ENCODE measurements around the gene ARL6IP4. TPM values are rescaled to one million over a fixed set of nuclear protein-coding genes. Genes with fewer than 3 reads are reported as not detected.

The ARL6IP4 gene
- total and polyA plus RNA-seq, 2 of the 4 experiments (the other 2 are of a cell fraction) = 161 to 254 TPM

DNA sequence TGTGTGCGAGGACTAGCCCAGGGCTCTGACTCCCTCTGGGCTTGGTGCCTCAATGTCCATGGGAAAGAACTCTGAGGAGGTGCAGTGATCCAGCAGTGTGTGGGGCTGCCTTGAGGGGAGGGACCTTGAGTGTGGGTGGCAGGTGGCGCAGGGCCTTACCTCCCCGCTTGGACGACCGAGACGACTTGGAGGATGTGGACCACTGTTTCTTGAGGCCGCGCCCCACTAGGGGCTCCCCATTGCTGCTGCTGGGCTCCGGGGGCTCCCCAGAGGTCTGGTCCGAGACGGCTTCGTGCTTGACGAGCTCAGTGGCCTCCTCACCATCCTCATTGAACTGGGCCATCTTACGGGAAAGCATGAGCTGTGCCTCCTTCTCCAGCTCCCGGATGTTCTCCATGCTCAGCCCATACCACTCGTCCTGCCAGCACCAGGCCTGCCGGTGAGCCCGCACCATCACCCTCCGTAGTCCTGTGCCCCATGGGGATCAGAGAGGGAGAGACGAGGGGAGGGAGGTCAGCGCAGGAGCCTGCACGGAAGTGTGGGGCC, 24.7 kb downstream of the ARL6IP4 start:
- H3K9me3 ChIP-seq (ENCODE audit: control insufficient read depth, insufficient read depth, low read length) = no peaks in the 10 kb centered on the region
- 94% methylated on average over 8 of the region's 22 CpGs; no CpG with 5 or more reads in 1 of the 2 experiments for WGBS, 2 experiments (ENCODE audit: extremely low coverage in 2 of 2, insufficient read length in 1 of 2)
- H3K27me3 ChIP-seq (ENCODE audit: control insufficient read depth, insufficient read depth, low read length) = no peaks in the 10 kb centered on the region
- no peak overlapping the region for H3K56ac ChIP-seq (ENCODE audit: extremely low read depth, insufficient read depth, low read length)
- intact Hi-C loops (cut with micrococcal nuclease) (no loop called here), dilution Hi-C loops (cut with HindIII; ENCODE audit: low sequenced_read_pairs, unreplicated experiment) (no loop called here), in situ Hi-C loops (cut with MboI; ENCODE audit: low sequenced_read_pairs) (no loop called here)
- no peak overlapping the region for H2BK15ac ChIP-seq (ENCODE audit: low read depth, low read length)
- H3K4me3 ChIP-seq (ENCODE audit: insufficient read depth, low read depth, low read length) = no peak overlapping the region
- peaks cover 28% of the 10 kb centered on the region; the same call in 1 of the 2 replicates for H3K36me3 ChIP-seq (ENCODE audit: control insufficient read depth, insufficient read depth, low read length)
- H2AK5ac ChIP-seq (ENCODE audit: low read depth, low read length) = no peak overlapping the region
- H4K8ac ChIP-seq (ENCODE audit: low read depth in 2 of 2, low read length in 2 of 2) = no peak overlapping the region
- no peak overlapping the region for H3K14ac ChIP-seq (replicated peaks; ENCODE audit: low read depth, low read length)
- H3K9me1 ChIP-seq (ENCODE audit: insufficient read depth, low read length) = peaks cover 10% of the 10 kb centered on the region; the same call in 1 of the 2 replicates
- ChIA-PET POLR2A (ENCODE audit: unreplicated experiment) (no interaction called here), CTCF (no interaction called here)
- no peaks in the 10 kb centered on the region for H4K20me1 ChIP-seq (ENCODE audit: insufficient read depth, low read length)
- no peak overlapping the region for H2AFZ ChIP-seq (replicated peaks; ENCODE audit: low read length, poor library complexity)
- H4K91ac ChIP-seq (ENCODE audit: insufficient read depth, low read depth, low read length) = no peak overlapping the region
- H3K79me1 ChIP-seq (ENCODE audit: low read depth in 1 of 2, low read length in 2 of 2) = no peaks in the 10 kb centered on the region
- no peak overlapping the region for H4K5ac ChIP-seq (ENCODE audit: low read depth, low read length)
- no peak overlapping the region for H2BK120ac ChIP-seq (ENCODE audit: low read depth, low read length)
- no peak overlapping the region for H2BK5ac ChIP-seq (ENCODE audit: low read depth, low read length, poor library complexity, severe bottlenecking)
- no peak overlapping the region for H3K18ac ChIP-seq (ENCODE audit: low read depth, low read length)
- H3K23ac ChIP-seq (ENCODE audit: low read depth, low read length) = no peak overlapping the region
- no peak for ATAC-seq (ENCODE audit: low read depth)
- H2AK9ac ChIP-seq (replicated peaks; ENCODE audit: low read depth, low read length, poor library complexity) = no peak overlapping the region
- no peak overlapping the region for H3K4me2 ChIP-seq (ENCODE audit: low read depth, low read length)
- no peak for DNase-seq
- TF ChIP-seq, protein P1, sequence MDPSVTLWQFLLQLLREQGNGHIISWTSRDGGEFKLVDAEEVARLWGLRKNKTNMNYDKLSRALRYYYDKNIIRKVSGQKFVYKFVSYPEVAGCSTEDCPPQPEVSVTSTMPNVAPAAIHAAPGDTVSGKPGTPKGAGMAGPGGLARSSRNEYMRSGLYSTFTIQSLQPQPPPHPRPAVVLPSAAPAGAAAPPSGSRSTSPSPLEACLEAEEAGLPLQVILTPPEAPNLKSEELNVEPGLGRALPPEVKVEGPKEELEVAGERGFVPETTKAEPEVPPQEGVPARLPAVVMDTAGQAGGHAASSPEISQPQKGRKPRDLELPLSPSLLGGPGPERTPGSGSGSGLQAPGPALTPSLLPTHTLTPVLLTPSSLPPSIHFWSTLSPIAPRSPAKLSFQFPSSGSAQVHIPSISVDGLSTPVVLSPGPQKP (IDR thresholded peaks at IDR 0.05; ENCODE audit: borderline replicate concordance, low read depth, low read length) = no peak
- TF ChIP-seq, protein P2, sequence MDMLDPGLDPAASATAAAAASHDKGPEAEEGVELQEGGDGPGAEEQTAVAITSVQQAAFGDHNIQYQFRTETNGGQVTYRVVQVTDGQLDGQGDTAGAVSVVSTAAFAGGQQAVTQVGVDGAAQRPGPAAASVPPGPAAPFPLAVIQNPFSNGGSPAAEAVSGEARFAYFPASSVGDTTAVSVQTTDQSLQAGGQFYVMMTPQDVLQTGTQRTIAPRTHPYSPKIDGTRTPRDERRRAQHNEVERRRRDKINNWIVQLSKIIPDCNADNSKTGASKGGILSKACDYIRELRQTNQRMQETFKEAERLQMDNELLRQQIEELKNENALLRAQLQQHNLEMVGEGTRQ (IDR thresholded peaks at IDR 0.05; ENCODE audit: low read depth, low read length) = no peak
- no peak overlapping the region for H2BK20ac ChIP-seq (ENCODE audit: low read depth, low read length)
- H3K4me1 ChIP-seq (ENCODE audit: control insufficient read depth, insufficient read depth, low read length) = 0 out of 2 replicates have a peak, but pooled peaks cover 3% of the 10 kb centered on the region
- no peak overlapping the region for H3K4ac ChIP-seq (ENCODE audit: low read depth, low read length)
- no TSS peak for BruUV-seq (replicated peaks)
- no peak overlapping the region for H3K9ac ChIP-seq (ENCODE audit: low read depth, low read length)
- H3K27ac ChIP-seq (ENCODE audit: insufficient read depth, low read length) = no peak overlapping the region

Measured in IMR-90 (cell line).